K562 (cell line): ENCODE results near the gene PRICKLE4. TPM values are rescaled to one million over a fixed set of nuclear protein-coding genes. Genes with fewer than 3 reads are reported as not detected.

Source experiments
- ETV6 ChIP-seq, 3 experiments: fragments of 150-350 bp in 1 of 3; sonication (generic) in 1 of 3; formaldehyde crosslinking in 1 of 3; IDR thresholded peaks; 2 replicates each; pipeline versions ENCODE4 v1.6.1 to v1.8.0; 2014 to 2022; ENCODE audit warnings: borderline replicate concordance in 2 of 3, low read depth in 2 of 3, antibody characterized with exemption in 1 of 3, low read length in 1 of 3, mild to moderate bottlenecking in 1 of 3, missing genetic modification reagents in 1 of 3
- MTA2 ChIP-seq: fragments of 450-650 bp; IDR thresholded peaks from 2 replicates; pipeline ENCODE4 v1.6.1; 2016; ENCODE audit warnings: low read depth
- NFRKB ChIP-seq: fragments of 450-650 bp; IDR thresholded peaks from 2 replicates; pipeline ENCODE4 v1.6.1; 2016; ENCODE audit warnings: low read depth
- PML ChIP-seq: IDR thresholded peaks from 2 replicates; pipeline ENCODE4 v1.6.1; 2012; ENCODE audit warnings: low read length, inconsistent platforms
- PRMT5 ChIP-seq: sonication (generic); formaldehyde crosslinking; IDR thresholded peaks from 2 replicates; pipeline ENCODE4 v1.5.0; 2020; ENCODE audit warnings: missing genetic modification reagents
- PTRF ChIP-seq: fragments of 450-650 bp; IDR thresholded peaks from 2 replicates; pipeline ENCODE4 v1.6.1; 2016; ENCODE audit warnings: mild to moderate bottlenecking, missing genetic modification characterization, missing compliant biosample characterization
- RFX1 ChIP-seq: fragments of 450-650 bp; IDR thresholded peaks from 2 replicates; pipeline ENCODE4 v1.6.1; 2016; ENCODE audit warnings: mild to moderate bottlenecking, moderate library complexity
- TCF7 ChIP-seq: sonication (generic); IDR thresholded peaks from 2 replicates; pipeline ENCODE4 v1.6.1; 2016; ENCODE audit warnings: antibody characterized with exemption, borderline replicate concordance
- ZFP36 ChIP-seq: fragments of 150-350 bp; IDR thresholded peaks from 2 replicates; pipeline ENCODE4 v1.6.1; 2018; ENCODE audit warnings: low read length, low read depth; ENCODE audit not compliant: partially characterized antibody
- ZNF699 ChIP-seq: fragments of 250-450 bp; sonication (Bioruptor Pico); IDR thresholded peaks from 2 replicates; pipeline ENCODE4 v1.8.0; 2021; ENCODE audit warnings: mild to moderate bottlenecking, moderate library complexity; ENCODE audit not compliant: insufficient replicate concordance
- polyA plus RNA-seq, 8 experiments: library from polyadenylated mRNA; depleted of rRNA in 4 of 8; stranded (reverse) in 5 of 8; unstranded in 3 of 8; fragments of >200 nt; fragmentation: Nextera tagmentation in 2 of 8; fragmentation: Illumina TruSeq in 1 of 8; extraction: Ambion mirVana in 2 of 8; extraction: Trizol in 1 of 8; gene quantifications; 2 replicates each; pipeline versions ENCODE4 v1.2.1 to v1.2.3, GENCODE V29; 2011 to 2014; ENCODE audit warnings: inconsistent platforms in 1 of 8, missing spikeins in 1 of 8
- total RNA-seq, 7 experiments: library from RNA; depleted of rRNA in 6 of 7; stranded (reverse); fragments of >200 nt in 6 of 7; fragmentation: Illumina TruSeq in 2 of 7; extraction: Trizol in 2 of 7; gene quantifications; 2 replicates each; pipeline versions ENCODE4 v1.2.1 to v1.2.3, GENCODE V29; 2011 to 2021; ENCODE audit warnings: low replicate concordance in 1 of 7
- TF ChIP-seq, protein P1 (sequence below): fragments of 450-650 bp; IDR thresholded peaks from 2 replicates; pipeline ENCODE4 v1.6.1; 2016; ENCODE audit warnings: mild to moderate bottlenecking, moderate library complexity
- TF ChIP-seq, protein P2 (sequence below): fragments of 450-650 bp; IDR thresholded peaks from 2 replicates; pipeline ENCODE4 v1.6.1; 2016; ENCODE audit warnings: borderline replicate concordance
- TF ChIP-seq, protein P3 (sequence below): fragments of 250-450 bp; sonication (Bioruptor Pico); IDR thresholded peaks from 2 replicates; pipeline ENCODE4 v1.5.0; 2021

Gene PRICKLE4
- total and polyA plus RNA-seq, 9 of the 15 experiments (the other 6 are each of a cell fraction or from before 2014, with no cell fraction given), result 0.20 to 0.32 (median 0.27) TPM; not detected in 6

DNA sequence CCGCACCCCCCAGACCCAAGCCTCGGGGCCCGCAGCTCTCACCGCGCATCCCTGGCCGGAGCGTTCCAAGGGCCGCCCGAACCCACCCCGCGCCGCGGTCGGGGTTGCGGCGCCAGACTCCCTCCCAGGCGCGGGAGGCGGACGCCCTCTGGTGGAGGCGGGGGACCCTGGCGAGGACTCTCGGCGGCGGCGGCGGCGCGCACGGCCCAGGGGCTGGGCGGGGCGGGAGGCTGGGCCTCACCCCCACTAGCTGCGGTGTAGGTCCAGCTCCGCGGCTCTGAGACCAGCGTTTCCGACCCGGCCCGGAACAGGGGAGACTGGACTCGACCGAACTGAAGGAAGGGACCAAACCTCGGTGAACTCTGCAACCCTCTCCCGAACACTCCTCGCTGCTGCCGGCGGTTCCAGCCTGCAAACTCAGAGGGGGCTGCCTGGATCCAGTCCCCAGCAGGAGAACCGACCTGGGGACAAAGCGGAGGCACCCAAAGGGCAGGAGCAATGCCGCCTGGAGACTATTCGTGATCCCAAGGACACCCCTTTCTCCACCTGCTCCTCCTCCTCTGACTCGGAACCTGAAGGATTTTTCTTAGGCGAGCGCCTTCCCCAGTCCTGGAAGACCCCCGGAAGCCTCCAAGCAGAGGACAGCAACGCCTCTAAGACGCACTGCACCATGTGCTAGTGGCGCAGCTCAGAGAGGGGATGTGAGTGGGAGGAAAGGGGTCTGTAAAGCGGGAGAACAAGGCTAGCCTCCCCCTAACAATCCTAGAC lies 6.1 kb downstream of the PRICKLE4 start (continued):
- TF ChIP-seq RFX1 (no peak), PRMT5 (CRISPR knock-in tag) (no peak), ETV6 (IDR thresholded peaks at IDR 0.05; ENCODE audit: borderline replicate concordance in 1 of 2, low read depth in 2 of 2, low read length in 1 of 2) (no peak), ETV6 (CRISPR knock-in tag; IDR thresholded peaks at IDR 0.05; ENCODE audit: borderline replicate concordance) (no peak), MTA2 (no peak), PML (no peak), ZNF699 (CRISPR knock-in tag) (no peak), NFRKB (no peak), TCF7 (no peak), PTRF (tag) (no peak), ZFP36 (no peak)
- TF ChIP-seq, protein P1, sequence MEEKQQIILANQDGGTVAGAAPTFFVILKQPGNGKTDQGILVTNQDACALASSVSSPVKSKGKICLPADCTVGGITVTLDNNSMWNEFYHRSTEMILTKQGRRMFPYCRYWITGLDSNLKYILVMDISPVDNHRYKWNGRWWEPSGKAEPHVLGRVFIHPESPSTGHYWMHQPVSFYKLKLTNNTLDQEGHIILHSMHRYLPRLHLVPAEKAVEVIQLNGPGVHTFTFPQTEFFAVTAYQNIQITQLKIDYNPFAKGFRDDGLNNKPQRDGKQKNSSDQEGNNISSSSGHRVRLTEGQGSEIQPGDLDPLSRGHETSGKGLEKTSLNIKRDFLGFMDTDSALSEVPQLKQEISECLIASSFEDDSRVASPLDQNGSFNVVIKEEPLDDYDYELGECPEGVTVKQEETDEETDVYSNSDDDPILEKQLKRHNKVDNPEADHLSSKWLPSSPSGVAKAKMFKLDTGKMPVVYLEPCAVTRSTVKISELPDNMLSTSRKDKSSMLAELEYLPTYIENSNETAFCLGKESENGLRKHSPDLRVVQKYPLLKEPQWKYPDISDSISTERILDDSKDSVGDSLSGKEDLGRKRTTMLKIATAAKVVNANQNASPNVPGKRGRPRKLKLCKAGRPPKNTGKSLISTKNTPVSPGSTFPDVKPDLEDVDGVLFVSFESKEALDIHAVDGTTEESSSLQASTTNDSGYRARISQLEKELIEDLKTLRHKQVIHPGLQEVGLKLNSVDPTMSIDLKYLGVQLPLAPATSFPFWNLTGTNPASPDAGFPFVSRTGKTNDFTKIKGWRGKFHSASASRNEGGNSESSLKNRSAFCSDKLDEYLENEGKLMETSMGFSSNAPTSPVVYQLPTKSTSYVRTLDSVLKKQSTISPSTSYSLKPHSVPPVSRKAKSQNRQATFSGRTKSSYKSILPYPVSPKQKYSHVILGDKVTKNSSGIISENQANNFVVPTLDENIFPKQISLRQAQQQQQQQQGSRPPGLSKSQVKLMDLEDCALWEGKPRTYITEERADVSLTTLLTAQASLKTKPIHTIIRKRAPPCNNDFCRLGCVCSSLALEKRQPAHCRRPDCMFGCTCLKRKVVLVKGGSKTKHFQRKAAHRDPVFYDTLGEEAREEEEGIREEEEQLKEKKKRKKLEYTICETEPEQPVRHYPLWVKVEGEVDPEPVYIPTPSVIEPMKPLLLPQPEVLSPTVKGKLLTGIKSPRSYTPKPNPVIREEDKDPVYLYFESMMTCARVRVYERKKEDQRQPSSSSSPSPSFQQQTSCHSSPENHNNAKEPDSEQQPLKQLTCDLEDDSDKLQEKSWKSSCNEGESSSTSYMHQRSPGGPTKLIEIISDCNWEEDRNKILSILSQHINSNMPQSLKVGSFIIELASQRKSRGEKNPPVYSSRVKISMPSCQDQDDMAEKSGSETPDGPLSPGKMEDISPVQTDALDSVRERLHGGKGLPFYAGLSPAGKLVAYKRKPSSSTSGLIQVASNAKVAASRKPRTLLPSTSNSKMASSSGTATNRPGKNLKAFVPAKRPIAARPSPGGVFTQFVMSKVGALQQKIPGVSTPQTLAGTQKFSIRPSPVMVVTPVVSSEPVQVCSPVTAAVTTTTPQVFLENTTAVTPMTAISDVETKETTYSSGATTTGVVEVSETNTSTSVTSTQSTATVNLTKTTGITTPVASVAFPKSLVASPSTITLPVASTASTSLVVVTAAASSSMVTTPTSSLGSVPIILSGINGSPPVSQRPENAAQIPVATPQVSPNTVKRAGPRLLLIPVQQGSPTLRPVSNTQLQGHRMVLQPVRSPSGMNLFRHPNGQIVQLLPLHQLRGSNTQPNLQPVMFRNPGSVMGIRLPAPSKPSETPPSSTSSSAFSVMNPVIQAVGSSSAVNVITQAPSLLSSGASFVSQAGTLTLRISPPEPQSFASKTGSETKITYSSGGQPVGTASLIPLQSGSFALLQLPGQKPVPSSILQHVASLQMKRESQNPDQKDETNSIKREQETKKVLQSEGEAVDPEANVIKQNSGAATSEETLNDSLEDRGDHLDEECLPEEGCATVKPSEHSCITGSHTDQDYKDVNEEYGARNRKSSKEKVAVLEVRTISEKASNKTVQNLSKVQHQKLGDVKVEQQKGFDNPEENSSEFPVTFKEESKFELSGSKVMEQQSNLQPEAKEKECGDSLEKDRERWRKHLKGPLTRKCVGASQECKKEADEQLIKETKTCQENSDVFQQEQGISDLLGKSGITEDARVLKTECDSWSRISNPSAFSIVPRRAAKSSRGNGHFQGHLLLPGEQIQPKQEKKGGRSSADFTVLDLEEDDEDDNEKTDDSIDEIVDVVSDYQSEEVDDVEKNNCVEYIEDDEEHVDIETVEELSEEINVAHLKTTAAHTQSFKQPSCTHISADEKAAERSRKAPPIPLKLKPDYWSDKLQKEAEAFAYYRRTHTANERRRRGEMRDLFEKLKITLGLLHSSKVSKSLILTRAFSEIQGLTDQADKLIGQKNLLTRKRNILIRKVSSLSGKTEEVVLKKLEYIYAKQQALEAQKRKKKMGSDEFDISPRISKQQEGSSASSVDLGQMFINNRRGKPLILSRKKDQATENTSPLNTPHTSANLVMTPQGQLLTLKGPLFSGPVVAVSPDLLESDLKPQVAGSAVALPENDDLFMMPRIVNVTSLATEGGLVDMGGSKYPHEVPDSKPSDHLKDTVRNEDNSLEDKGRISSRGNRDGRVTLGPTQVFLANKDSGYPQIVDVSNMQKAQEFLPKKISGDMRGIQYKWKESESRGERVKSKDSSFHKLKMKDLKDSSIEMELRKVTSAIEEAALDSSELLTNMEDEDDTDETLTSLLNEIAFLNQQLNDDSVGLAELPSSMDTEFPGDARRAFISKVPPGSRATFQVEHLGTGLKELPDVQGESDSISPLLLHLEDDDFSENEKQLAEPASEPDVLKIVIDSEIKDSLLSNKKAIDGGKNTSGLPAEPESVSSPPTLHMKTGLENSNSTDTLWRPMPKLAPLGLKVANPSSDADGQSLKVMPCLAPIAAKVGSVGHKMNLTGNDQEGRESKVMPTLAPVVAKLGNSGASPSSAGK, result no peak
- TF ChIP-seq, protein P2, sequence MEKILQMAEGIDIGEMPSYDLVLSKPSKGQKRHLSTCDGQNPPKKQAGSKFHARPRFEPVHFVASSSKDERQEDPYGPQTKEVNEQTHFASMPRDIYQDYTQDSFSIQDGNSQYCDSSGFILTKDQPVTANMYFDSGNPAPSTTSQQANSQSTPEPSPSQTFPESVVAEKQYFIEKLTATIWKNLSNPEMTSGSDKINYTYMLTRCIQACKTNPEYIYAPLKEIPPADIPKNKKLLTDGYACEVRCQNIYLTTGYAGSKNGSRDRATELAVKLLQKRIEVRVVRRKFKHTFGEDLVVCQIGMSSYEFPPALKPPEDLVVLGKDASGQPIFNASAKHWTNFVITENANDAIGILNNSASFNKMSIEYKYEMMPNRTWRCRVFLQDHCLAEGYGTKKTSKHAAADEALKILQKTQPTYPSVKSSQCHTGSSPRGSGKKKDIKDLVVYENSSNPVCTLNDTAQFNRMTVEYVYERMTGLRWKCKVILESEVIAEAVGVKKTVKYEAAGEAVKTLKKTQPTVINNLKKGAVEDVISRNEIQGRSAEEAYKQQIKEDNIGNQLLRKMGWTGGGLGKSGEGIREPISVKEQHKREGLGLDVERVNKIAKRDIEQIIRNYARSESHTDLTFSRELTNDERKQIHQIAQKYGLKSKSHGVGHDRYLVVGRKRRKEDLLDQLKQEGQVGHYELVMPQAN, result peak; percentile 84
- TF ChIP-seq, protein P3, sequence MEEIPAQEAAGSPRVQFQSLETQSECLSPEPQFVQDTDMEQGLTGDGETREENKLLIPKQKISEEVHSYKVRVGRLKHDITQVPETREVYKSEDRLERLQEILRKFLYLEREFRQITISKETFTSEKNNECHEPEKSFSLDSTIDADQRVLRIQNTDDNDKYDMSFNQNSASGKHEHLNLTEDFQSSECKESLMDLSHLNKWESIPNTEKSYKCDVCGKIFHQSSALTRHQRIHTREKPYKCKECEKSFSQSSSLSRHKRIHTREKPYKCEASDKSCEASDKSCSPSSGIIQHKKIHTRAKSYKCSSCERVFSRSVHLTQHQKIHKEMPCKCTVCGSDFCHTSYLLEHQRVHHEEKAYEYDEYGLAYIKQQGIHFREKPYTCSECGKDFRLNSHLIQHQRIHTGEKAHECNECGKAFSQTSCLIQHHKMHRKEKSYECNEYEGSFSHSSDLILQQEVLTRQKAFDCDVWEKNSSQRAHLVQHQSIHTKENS, result no peak
